HG02870 (cell line): Measurements from ENCODE around the gene PATE4.

Experiments
- ATAC-seq: cut with Tn5 transposase; IDR thresholded peaks from one replicate; pipeline ENCODE4 v1.9.1; 2021; ENCODE audit warnings: mild to moderate bottlenecking, moderate library complexity; ENCODE audit not compliant: unreplicated experiment

The PATE4 gene

DNA sequence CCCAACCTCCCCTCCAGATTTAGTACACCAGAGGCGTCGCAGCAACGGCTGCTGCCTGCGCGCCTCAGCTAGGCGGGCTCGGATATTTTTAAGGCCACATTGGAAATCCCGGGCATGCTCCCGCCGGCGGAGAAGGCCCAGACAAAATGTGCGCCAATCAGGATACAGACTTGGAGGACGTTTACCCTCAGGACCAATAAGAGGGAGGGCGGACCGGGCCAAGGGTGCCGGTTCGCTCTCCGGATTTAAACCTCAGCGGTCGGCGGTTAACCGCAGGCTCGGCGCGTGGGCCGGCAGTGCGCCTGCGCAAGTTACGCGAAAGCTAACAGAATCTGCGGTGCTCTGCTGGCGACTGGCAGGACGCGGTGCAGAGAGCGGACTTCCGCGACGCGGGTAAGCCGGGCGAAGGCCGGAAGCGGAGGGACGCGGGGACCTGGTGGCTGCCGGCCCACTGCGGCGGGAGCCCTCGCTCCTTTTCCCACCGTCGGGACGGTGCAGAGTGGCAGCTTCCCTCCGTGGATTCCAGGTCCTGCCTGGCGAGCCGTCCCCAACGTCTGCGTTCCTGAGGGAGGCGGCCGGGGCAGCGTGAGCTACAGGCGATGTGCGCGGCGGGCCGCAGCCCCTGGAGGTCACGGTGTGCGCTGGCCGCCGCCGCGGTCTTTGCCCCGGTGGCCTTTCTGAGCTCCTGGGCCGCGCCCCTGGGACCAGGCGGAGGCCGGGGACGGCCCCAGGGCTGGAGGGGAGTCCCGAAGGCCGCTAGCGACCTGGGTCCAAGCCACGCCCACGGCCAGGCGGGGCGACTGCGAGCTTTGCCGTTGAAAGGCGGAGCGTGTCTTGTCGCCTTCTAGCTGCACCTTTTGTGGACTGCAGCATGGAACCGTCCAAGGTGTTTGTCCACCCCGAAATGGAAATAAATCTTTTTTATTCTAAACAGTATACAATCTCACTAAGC lies 54.5 kb downstream of the PATE4 start, which contains the start of gene HYLS1:
TSS of gene HYLS1 (plus strand) at position 296 of the 952 bp plus-strand sequence. CDS start 11,701 bp downstream, outside the sequence.
- ATAC-seq: peak; percentile 87
